K562 (cell line): ENCODE results near the gene HSPA2. TPM values are rescaled to one million over a fixed set of nuclear protein-coding genes. Genes with fewer than 3 reads are reported as not detected.

Experiments
- ATAC-seq: fragments of 200-7000 bp; cut with Tn5 transposase; 3 replicates; pipeline ENCODE4 v1.9.1; 2020; ENCODE audit warnings: moderate library complexity
- BruUV-seq: library from RNA; stranded (reverse); fragments of 400-500 nt; replicated peaks from 2 replicates; lab custom pipeline; 2021; lab: Mats Ljungman, UMichigan
- CTCF ChIA-PET: fragments of 300-600 bp; formaldehyde crosslinking; extraction: SDS; loops from one replicate; lab custom pipeline; 2021; ENCODE audit warnings: low intra/inter-chr PET ratio; lab: Yijun Ruan, JAX
- POLR2A ChIA-PET: fragments of 300-600, 350-650 bp; sonication (Branson Sonifier 250); formaldehyde crosslinking; extraction: SDS; loops from one replicate; lab custom pipeline; 2021; ENCODE audit warnings: antibody characterized with exemption, inconsistent platforms; lab: Yijun Ruan, JAX
- DNase-seq, 4 experiments: peaks; one replicate each; pipeline versions ENCODE4 v3.0.0 to v3.0.0-alpha.2; 2011 to 2018; ENCODE audit warnings: low spot score in 3 of 4, mixed read lengths in 3 of 4; ENCODE audit errors: extremely low read depth in 1 of 4
- FAIRE-seq: peaks from 2 replicates; lab custom pipeline; 2011; peaks lifted over from hg19 to GRCh38; lab: Jason Lieb, UNC
- H2AFZ ChIP-seq: 2 replicates; pipeline ENCODE4 v1.6.0; 2011; ENCODE audit warnings: low read depth, low read length, control low read depth, inconsistent platforms
- H3K27ac ChIP-seq: fragments of 200-600 bp; 3 replicates; pipeline ENCODE4 v1.8.0; 2011; ENCODE audit warnings: low read depth, mild to moderate bottlenecking, control low read depth, inconsistent platforms, low read length, moderate library complexity, mixed read lengths; ENCODE audit errors: extremely low read depth
- H3K27me3 ChIP-seq, 2 experiments: fragments of 300-600 bp in 1 of 2; 2 replicates in 1 of 2; 3 replicates in 1 of 2; pipeline versions ENCODE4 v1.6.0 to v1.8.0; 2011; ENCODE audit warnings: inconsistent platforms in 2 of 2, low read length in 2 of 2, mild to moderate bottlenecking in 1 of 2, mixed read lengths in 1 of 2, moderate library complexity in 1 of 2; ENCODE audit not compliant: control insufficient read depth in 2 of 2, insufficient read depth in 2 of 2
- H3K36me3 ChIP-seq: fragments of 300-600 bp; 3 replicates; pipeline ENCODE4 v1.8.0; 2011; ENCODE audit warnings: mild to moderate bottlenecking, low read length, inconsistent platforms; ENCODE audit not compliant: control insufficient read depth, insufficient read depth
- H3K4me1 ChIP-seq, 2 experiments: fragments of 200-600 bp in 1 of 2; replicated peaks in 1 of 2; 2 replicates in 1 of 2; 3 replicates in 1 of 2; pipeline versions ENCODE4 v1.5.1 to v1.8.0; 2011; ENCODE audit warnings: inconsistent platforms in 2 of 2, low read length in 2 of 2, mild to moderate bottlenecking in 1 of 2, mixed read lengths in 1 of 2, moderate library complexity in 1 of 2; ENCODE audit not compliant: control insufficient read depth in 2 of 2, insufficient read depth in 2 of 2
- H3K4me2 ChIP-seq: 2 replicates; pipeline ENCODE4 v1.6.1; 2011; ENCODE audit warnings: low read length, control low read depth, inconsistent platforms, mixed read lengths; ENCODE audit not compliant: insufficient read depth
- H3K4me3 ChIP-seq: fragments of 200-600 bp; sonication (generic), shearing (Covaris generic); 2 replicates; pipeline ENCODE4 v1.5.1; 2016; ENCODE audit warnings: control low read depth, inconsistent platforms
- H3K79me2 ChIP-seq: fragments of 200-600 bp; 3 replicates; pipeline ENCODE4 v1.8.0; 2011; ENCODE audit warnings: low read length, inconsistent platforms; ENCODE audit not compliant: control insufficient read depth, insufficient read depth
- H3K9ac ChIP-seq, 2 experiments: 2 replicates each; pipeline versions ENCODE4 v1.6.0 to v1.6.1; 2011; ENCODE audit warnings: low read depth in 2 of 2, low read length in 2 of 2, control low read depth in 1 of 2, inconsistent platforms in 1 of 2, mild to moderate bottlenecking in 1 of 2, mixed read lengths in 1 of 2; ENCODE audit not compliant: insufficient read depth in 1 of 2
- H3K9me1 ChIP-seq: one replicate; pipeline ENCODE4 v1.6.0; 2011; ENCODE audit warnings: inconsistent platforms, mild to moderate bottlenecking, low read length, moderate library complexity; ENCODE audit not compliant: control insufficient read depth, insufficient read depth
- H3K9me3 ChIP-seq: replicated peaks from 2 replicates; pipeline ENCODE4 v1.5.1; 2011; ENCODE audit warnings: low read depth, low read length, inconsistent platforms; ENCODE audit not compliant: control insufficient read depth, insufficient read depth
- H4K20me1 ChIP-seq: replicated peaks from 2 replicates; pipeline ENCODE4 v1.6.1; 2011; ENCODE audit warnings: low read length, inconsistent platforms, mixed read lengths; ENCODE audit not compliant: control insufficient read depth, insufficient read depth
- CTBP1 ChIP-seq: fragments of 450-650 bp; IDR thresholded peaks from 2 replicates; pipeline ENCODE4 v1.6.1; 2016; ENCODE audit warnings: borderline replicate concordance
- GABPB2 ChIP-seq: fragments of 250-450 bp; sonication (Bioruptor Pico); conservative IDR thresholded peaks from 2 replicates; pipeline ENCODE4 v1.5.1; 2021; ENCODE audit warnings: mild to moderate bottlenecking
- MIER1 ChIP-seq: fragments of 450-650 bp; IDR thresholded peaks from 2 replicates; pipeline ENCODE4 v1.6.1; 2016; ENCODE audit warnings: antibody characterized with exemption, mild to moderate bottlenecking, low read depth
- MNT ChIP-seq, 2 experiments: fragments of 450-650 bp; conservative IDR thresholded peaks; 2 replicates each; pipeline ENCODE4 v1.6.1; 2017; ENCODE audit warnings: mild to moderate bottlenecking in 2 of 2, moderate library complexity in 2 of 2
- PTRF ChIP-seq: fragments of 450-650 bp; IDR thresholded peaks from 2 replicates; pipeline ENCODE4 v1.6.1; 2016; ENCODE audit warnings: mild to moderate bottlenecking, missing genetic modification characterization, missing compliant biosample characterization
- SIN3B ChIP-seq: fragments of 450-650 bp; IDR thresholded peaks from 2 replicates; pipeline ENCODE4 v1.6.1; 2017; ENCODE audit warnings: low read depth, mild to moderate bottlenecking, moderate library complexity
- SNIP1 ChIP-seq: fragments of 450-650 bp; IDR thresholded peaks from 2 replicates; pipeline ENCODE4 v1.7.1; 2017; ENCODE audit warnings: low read depth, mild to moderate bottlenecking
- STAT5A ChIP-seq: IDR thresholded peaks from 2 replicates; pipeline ENCODE4 v1.6.1; 2012; ENCODE audit warnings: low read length, inconsistent platforms, borderline replicate concordance
- ZNF507 ChIP-seq: conservative IDR thresholded peaks from 2 replicates; pipeline ENCODE4 v1.6.1; 2017; ENCODE audit warnings: missing genetic modification characterization, missing compliant biosample characterization
- ZNF511 ChIP-seq: sonication (generic); formaldehyde crosslinking; IDR thresholded peaks from 2 replicates; pipeline ENCODE4 v1.8.0; 2022; ENCODE audit warnings: mild to moderate bottlenecking, missing genetic modification reagents
- WGBS: fragments of 100-300 bp; shearing (Covaris generic); methylation state at CpG from one replicate; pipeline ENCODE4 v1.1.6; 2016; ENCODE audit warnings: low coverage, mixed read lengths; ENCODE audit not compliant: insufficient coverage; ENCODE audit errors: missing lambda C conversion rate; 5-methylcytosine and 5-hydroxymethylcytosine counted together
- in situ Hi-C: fragments of 300-500 bp; cut with MboI; formaldehyde crosslinking; loops from 4 replicates; pipeline ENCODE4 v1.15.0; 2018; ENCODE audit warnings: inconsistent platforms, mixed read lengths
- intact Hi-C: fragments of 100-400 bp; cut with micrococcal nuclease; formaldehyde crosslinking; loops from 2 replicates; pipeline ENCODE4 v1.14.2; 2022
- polyA plus RNA-seq, 8 experiments: library from polyadenylated mRNA; depleted of rRNA in 4 of 8; stranded (reverse) in 5 of 8; unstranded in 3 of 8; fragments of >200 nt; fragmentation: Nextera tagmentation in 2 of 8; fragmentation: Illumina TruSeq in 1 of 8; extraction: Ambion mirVana in 2 of 8; extraction: Trizol in 1 of 8; gene quantifications; 2 replicates each; pipeline versions ENCODE4 v1.2.1 to v1.2.3, GENCODE V29; 2011 to 2014; ENCODE audit warnings: inconsistent platforms in 1 of 8, missing spikeins in 1 of 8
- total RNA-seq, 7 experiments: library from RNA; depleted of rRNA in 6 of 7; stranded (reverse); fragments of >200 nt in 6 of 7; fragmentation: Illumina TruSeq in 2 of 7; extraction: Trizol in 2 of 7; gene quantifications; 2 replicates each; pipeline versions ENCODE4 v1.2.1 to v1.2.3, GENCODE V29; 2011 to 2021; ENCODE audit warnings: low replicate concordance in 1 of 7
- TF ChIP-seq, protein P1 (sequence below): fragments of 450-650 bp; IDR thresholded peaks from 2 replicates; pipeline ENCODE4 v1.7.0; 2016; ENCODE audit warnings: borderline replicate concordance
- TF ChIP-seq, protein P2 (sequence below): sonication (generic); formaldehyde crosslinking; IDR thresholded peaks from 2 replicates; pipeline ENCODE4 v1.8.0; 2023; ENCODE audit warnings: mild to moderate bottlenecking, missing genetic modification reagents

Gene HSPA2
- total and polyA plus RNA-seq, 9 of the 15 experiments (the other 6 are each of a cell fraction or from before 2014, with no cell fraction given) = not detected

GRCh38 chr14:64502887-64503433 lies 37.6 kb upstream of the HSPA2 start (continued):
- no peak for TF ChIP-seq PTRF (tag)
- TF ChIP-seq, protein P1, sequence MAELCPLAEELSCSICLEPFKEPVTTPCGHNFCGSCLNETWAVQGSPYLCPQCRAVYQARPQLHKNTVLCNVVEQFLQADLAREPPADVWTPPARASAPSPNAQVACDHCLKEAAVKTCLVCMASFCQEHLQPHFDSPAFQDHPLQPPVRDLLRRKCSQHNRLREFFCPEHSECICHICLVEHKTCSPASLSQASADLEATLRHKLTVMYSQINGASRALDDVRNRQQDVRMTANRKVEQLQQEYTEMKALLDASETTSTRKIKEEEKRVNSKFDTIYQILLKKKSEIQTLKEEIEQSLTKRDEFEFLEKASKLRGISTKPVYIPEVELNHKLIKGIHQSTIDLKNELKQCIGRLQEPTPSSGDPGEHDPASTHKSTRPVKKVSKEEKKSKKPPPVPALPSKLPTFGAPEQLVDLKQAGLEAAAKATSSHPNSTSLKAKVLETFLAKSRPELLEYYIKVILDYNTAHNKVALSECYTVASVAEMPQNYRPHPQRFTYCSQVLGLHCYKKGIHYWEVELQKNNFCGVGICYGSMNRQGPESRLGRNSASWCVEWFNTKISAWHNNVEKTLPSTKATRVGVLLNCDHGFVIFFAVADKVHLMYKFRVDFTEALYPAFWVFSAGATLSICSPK = no peak

DNA sequence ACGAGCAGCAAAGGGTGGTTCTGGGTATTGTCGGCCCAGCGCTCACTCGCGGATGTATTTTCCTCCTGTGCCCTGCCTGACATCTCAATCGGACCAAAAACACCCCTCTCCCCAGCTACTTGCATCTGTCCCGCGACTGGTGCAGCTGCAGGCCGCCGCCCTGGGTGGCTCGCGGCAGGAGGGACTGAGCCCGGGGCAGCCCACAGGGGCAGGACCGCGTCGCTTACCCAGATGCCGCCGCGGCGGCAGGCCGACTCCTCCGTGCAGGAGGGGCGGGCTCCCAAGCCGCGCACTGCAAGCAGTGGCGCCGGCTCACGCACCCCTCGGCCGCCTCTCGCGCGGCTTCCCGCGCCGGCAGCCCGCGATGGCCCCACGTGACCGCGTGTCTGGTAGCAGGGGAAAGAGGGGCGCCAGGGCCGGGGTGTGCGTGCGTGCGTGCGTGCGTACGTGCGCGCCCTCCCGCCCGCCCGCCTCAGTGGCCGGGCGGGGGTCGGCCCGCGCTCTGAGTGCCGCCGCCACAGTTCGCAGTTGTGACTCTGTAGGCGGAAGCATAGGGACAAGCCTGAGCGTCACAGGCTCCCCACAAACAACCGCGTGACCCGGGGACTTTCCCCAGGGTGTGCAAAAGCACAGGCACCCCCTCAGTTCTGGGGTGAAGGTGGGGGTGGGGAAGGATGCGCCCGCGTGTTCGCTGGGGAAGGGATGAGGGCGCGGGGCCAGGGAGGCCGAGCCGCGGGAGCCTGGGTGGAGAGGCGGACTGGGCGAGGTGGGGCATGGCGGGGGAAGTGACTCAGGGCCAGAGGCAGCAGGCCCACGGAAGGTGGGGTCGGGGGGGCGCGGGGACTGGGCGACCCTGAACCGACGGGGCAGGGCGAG lies 36.9 kb upstream of the HSPA2 start, which contains the start of gene ZBTB25:
Gene ZBTB25 (minus strand): TSS at position 405 of the 876 bp plus-strand sequence. CDS start 13,305 bp downstream, outside the sequence.
- WGBS = 4% methylated on average over 21 of the region's 87 CpGs
- FAIRE-seq (peak; percentile 62), DNase-seq (peak; percentile 71 to 86 (median 71)), ATAC-seq (peak; percentile 87)
- in situ Hi-C loops (no loop called here), intact Hi-C loops (no loop called here)
- Histone ChIP-seq H3K4me1 (peaks cover 25 to 38% of the 10 kb centered on the region in 2 experiments), H4K20me1 (no peaks in the 10 kb centered on the region), H3K27me3 (no peaks in the 10 kb centered on the region), H3K36me3 (no peaks in the 10 kb centered on the region; the same call in 2 of the 3 replicates), H2AFZ (peak within 1 kb of the TSS; percentile 90), H3K4me2 (peak within 1 kb of the TSS; percentile 78), H3K9me3 (no peaks in the 10 kb centered on the region), H3K4me3 (peak within 1 kb of the TSS; percentile 64), H3K27ac (peak within 1 kb of the TSS; percentile 91), H3K9me1 (no peaks in the 10 kb centered on the region), H3K9ac (peak within 1 kb of the TSS; percentile 85 to 89), H3K79me2 (peaks cover 49% of the 10 kb centered on the region)
- no TSS peak for BruUV-seq
- POLR2A ChIA-PET = interaction anchor here (0.6 to 1.9 kb wide), 3 partner anchors 9 to 47 kb away, joined by 3 to 4 read pairs (median 3); no protein-coding TSS in a partner anchor
- CTCF ChIA-PET = no interaction called here
- TF ChIP-seq SIN3B (0 out of 2 replicates have a peak, but pooled peaks have one; percentile 19), SNIP1 (no peak), CTBP1 (peak; percentile 86), ZNF511 (CRISPR knock-in tag) (peak; percentile 64; the same call in 1 of the 2 replicates), STAT5A (no peak), ZNF507 (tag) (no peak), MIER1 (no peak), GABPB2 (CRISPR knock-in tag) (no peak), MNT (conservative IDR thresholded peaks at IDR 0.05) (peak in 1 of 2 experiments; percentile 49; a peak in 1 of 4 replicates)
- TF ChIP-seq, protein P2, sequence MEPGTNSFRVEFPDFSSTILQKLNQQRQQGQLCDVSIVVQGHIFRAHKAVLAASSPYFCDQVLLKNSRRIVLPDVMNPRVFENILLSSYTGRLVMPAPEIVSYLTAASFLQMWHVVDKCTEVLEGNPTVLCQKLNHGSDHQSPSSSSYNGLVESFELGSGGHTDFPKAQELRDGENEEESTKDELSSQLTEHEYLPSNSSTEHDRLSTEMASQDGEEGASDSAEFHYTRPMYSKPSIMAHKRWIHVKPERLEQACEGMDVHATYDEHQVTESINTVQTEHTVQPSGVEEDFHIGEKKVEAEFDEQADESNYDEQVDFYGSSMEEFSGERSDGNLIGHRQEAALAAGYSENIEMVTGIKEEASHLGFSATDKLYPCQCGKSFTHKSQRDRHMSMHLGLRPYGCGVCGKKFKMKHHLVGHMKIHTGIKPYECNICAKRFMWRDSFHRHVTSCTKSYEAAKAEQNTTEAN (CRISPR knock-in tag) = no peak
